Measurements from ENCODE around the gene MTA3.
"Not testable (repeated sequence)": the region's sequence is repeated elsewhere in the genome, so short reads cannot be mapped to it uniquely, and the experiment has no call there.

DNA sequence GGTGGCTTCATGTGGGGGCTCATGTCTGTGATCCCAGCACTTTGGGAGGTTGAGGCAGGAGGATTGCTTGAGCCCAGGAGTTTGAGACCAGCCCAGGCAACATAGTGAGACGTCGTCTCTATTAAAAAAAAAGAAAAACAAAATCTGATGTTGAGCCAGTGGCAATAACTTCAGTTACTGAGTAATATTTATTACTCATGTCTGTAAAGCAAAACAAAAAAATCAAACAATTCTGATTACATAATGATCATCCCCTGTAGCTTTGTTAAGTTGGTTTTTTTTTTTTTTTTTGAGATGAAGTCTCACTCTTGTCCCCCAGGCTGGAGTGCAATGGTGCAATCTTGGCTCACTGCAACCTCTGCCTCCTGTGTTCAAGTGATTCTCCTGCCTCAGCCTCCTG, 73.9 kb downstream of the MTA3 start:
- TF ChIP-seq, protein P1, sequence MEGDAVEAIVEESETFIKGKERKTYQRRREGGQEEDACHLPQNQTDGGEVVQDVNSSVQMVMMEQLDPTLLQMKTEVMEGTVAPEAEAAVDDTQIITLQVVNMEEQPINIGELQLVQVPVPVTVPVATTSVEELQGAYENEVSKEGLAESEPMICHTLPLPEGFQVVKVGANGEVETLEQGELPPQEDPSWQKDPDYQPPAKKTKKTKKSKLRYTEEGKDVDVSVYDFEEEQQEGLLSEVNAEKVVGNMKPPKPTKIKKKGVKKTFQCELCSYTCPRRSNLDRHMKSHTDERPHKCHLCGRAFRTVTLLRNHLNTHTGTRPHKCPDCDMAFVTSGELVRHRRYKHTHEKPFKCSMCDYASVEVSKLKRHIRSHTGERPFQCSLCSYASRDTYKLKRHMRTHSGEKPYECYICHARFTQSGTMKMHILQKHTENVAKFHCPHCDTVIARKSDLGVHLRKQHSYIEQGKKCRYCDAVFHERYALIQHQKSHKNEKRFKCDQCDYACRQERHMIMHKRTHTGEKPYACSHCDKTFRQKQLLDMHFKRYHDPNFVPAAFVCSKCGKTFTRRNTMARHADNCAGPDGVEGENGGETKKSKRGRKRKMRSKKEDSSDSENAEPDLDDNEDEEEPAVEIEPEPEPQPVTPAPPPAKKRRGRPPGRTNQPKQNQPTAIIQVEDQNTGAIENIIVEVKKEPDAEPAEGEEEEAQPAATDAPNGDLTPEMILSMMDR (IDR thresholded peaks at IDR 0.05), result not testable (repeated sequence)
- TF ChIP-seq POLR2A (IDR thresholded peaks at IDR 0.05), result not testable (repeated sequence)

Data from breast epithelium (tissue), 3 donors.